HFF-Myc (cell line): ENCODE results near the gene SEMA6A.

ENCODE experiments used
- DNase-seq: peaks from one replicate; pipeline ENCODE4 v3.0.0-alpha.2; 2011; ENCODE audit warnings: low read depth; ENCODE audit errors: extremely low read depth
- H3K4me3 ChIP-seq: replicated peaks from 2 replicates; pipeline ENCODE4 v1.5.1; 2011; ENCODE audit warnings: low read depth, mild to moderate bottlenecking, control low read depth, low read length
- CTCF ChIP-seq: IDR thresholded peaks from 2 replicates; pipeline ENCODE4 v1.5.1; 2012; ENCODE audit warnings: mild to moderate bottlenecking, low read depth, low read length, control low read depth; ENCODE audit errors: missing control alignments

Gene SEMA6A

GRCh38 chr5:116532762-116533525, 41.7 kb downstream of the SEMA6A start:
- DNase-seq, result no peak
- no peak overlapping the region for H3K4me3 ChIP-seq
- no peak for TF ChIP-seq CTCF

GRCh38 chr5:116531635-116532034, 43.0 kb downstream of the SEMA6A start:
- H3K4me3 ChIP-seq, result no peak overlapping the region
- no peak for TF ChIP-seq CTCF
- no peak for DNase-seq

GRCh38 chr5:116531117-116531516, 43.5 kb downstream of the SEMA6A start:
- DNase-seq, result no peak
- no peak overlapping the region for H3K4me3 ChIP-seq
- TF ChIP-seq CTCF, result no peak

GRCh38 chr5:116530276-116530675, 44.3 kb downstream of the SEMA6A start:
- TF ChIP-seq CTCF, result no peak
- no peak for DNase-seq

GRCh38 chr5:116529615-116530014, 45.0 kb downstream of the SEMA6A start:
- no peak for DNase-seq

More at GRCh38 chr5:116530276-116530675, 44.3 kb downstream of the SEMA6A start:
- no peak overlapping the region for H3K4me3 ChIP-seq

GRCh38 chr5:116528519-116529234, 45.9 kb downstream of the SEMA6A start:
- no peak overlapping the region for H3K4me3 ChIP-seq
- no peak for TF ChIP-seq CTCF
- DNase-seq, result no peak

More at GRCh38 chr5:116529615-116530014, 45.0 kb downstream of the SEMA6A start:
- no peak overlapping the region for H3K4me3 ChIP-seq
- TF ChIP-seq CTCF, result no peak
